Endodermal cell (in vitro differentiated cells): Measurements from ENCODE around the gene PSMA8. TPM values are rescaled to one million over a fixed set of nuclear protein-coding genes. Genes with fewer than 3 reads are reported as not detected.
"Not testable (repeated sequence)": the region's sequence is repeated elsewhere in the genome, so short reads cannot be mapped to it uniquely, and the experiment has no call there.

Experiments used
- DNase-seq: peaks from one replicate; pipeline ENCODE4 v3.0.0-alpha.2; 2017
- H3K27ac ChIP-seq: 2 replicates; pipeline ENCODE4 v1.5.1; 2013; ENCODE audit warnings: mild to moderate bottlenecking, low read depth, low read length, moderate library complexity
- H3K27me3 ChIP-seq: 2 replicates; pipeline ENCODE4 v1.6.1; 2013; ENCODE audit warnings: mild to moderate bottlenecking, low read length, moderate library complexity; ENCODE audit not compliant: insufficient read depth, control insufficient read depth, poor library complexity, severe bottlenecking
- H3K36me3 ChIP-seq: 2 replicates; pipeline ENCODE4 v1.7.0; 2013; ENCODE audit warnings: mild to moderate bottlenecking, low read length, moderate library complexity; ENCODE audit not compliant: control insufficient read depth, insufficient read depth
- H3K4me1 ChIP-seq: one replicate; pipeline ENCODE4 v1.7.0; 2013; ENCODE audit warnings: low read length; ENCODE audit not compliant: control insufficient read depth, insufficient read depth
- H3K4me3 ChIP-seq: 2 replicates; pipeline ENCODE4 v1.5.1; 2013; ENCODE audit warnings: mild to moderate bottlenecking, low read length, moderate library complexity
- H3K9ac ChIP-seq: 2 replicates; pipeline ENCODE4 v1.6.1; 2013; ENCODE audit warnings: mild to moderate bottlenecking, low read length, moderate library complexity; ENCODE audit not compliant: poor library complexity, severe bottlenecking; ENCODE audit errors: extremely low read depth
- H3K9me3 ChIP-seq: 2 replicates; pipeline ENCODE4 v1.6.1; 2013; ENCODE audit warnings: mild to moderate bottlenecking, low read length, moderate library complexity; ENCODE audit not compliant: control insufficient read depth
- H3K27ac Mint-ChIP-seq: 2 replicates; pipeline ENCODE4 v1.8.0; 2020; ENCODE audit warnings: mixed read lengths
- H3K27me3 Mint-ChIP-seq: 2 replicates; pipeline ENCODE4 v1.8.0; 2021; ENCODE audit warnings: mild to moderate bottlenecking, mixed read lengths; ENCODE audit not compliant: insufficient read depth
- H3K36me3 Mint-ChIP-seq: 2 replicates; pipeline ENCODE4 v1.8.0; 2020; ENCODE audit warnings: low read depth, mixed read lengths
- H3K4me1 Mint-ChIP-seq: 2 replicates; pipeline ENCODE4 v1.8.0; 2020; ENCODE audit warnings: mixed read lengths
- H3K4me3 Mint-ChIP-seq: 2 replicates; pipeline ENCODE4 v1.8.0; 2020; ENCODE audit warnings: mild to moderate bottlenecking, moderate library complexity, mixed read lengths
- H3K9me3 Mint-ChIP-seq: 2 replicates; pipeline ENCODE4 v1.8.0; 2020; ENCODE audit warnings: mild to moderate bottlenecking, mixed read lengths
- WGBS, 2 experiments: methylation state at CpG; one replicate each; pipeline versions ENCODE4 v1.1.5 to v1.1.7; 2013; ENCODE audit warnings: missing lambda C conversion rate in 2 of 2, mixed read lengths in 1 of 2; ENCODE audit not compliant: insufficient coverage in 1 of 2, insufficient read length in 1 of 2; 5-methylcytosine and 5-hydroxymethylcytosine counted together
- total RNA-seq, 2 donors: library from RNA; stranded (reverse); fragmentation: NEBNext Ultra II Directional in 1 of 2; extraction: Animal tissue kit (Norgen Biotek cat#: 25700) in 1 of 2; gene quantifications; 2 replicates in 1 of 2; 3 replicates in 1 of 2; pipeline ENCODE4 v1.2.1, GENCODE V29; 2021
- TF ChIP-seq, protein P1 (sequence below): fragments of 200-600 bp; sonication (generic); conservative IDR thresholded peaks from 2 replicates; pipeline ENCODE4 v1.5.0; 2021; ENCODE audit warnings: antibody characterized with exemption, mild to moderate bottlenecking

PSMA8 gene
- total RNA-seq, 2 donors from 2014 or later: not detected

- Histone ChIP-seq H3K9me3 (peaks cover 20% of the 10 kb centered on the region), H3K4me3 (no peak overlapping the region), H3K27ac (no peak overlapping the region), H3K36me3 (no peaks in the 10 kb centered on the region), H3K9ac (no peak overlapping the region), H3K27me3 (no peaks in the 10 kb centered on the region), H3K4me1 (no peaks in the 10 kb centered on the region)
- no peak for DNase-seq
- H3K9me3 Mint-ChIP-seq: peaks cover 20% of the 10 kb centered on the region
- no peak overlapping the region for H3K27ac Mint-ChIP-seq
- peaks cover 6% of the 10 kb centered on the region for H3K27me3 Mint-ChIP-seq
- H3K4me1 Mint-ChIP-seq: no peaks in the 10 kb centered on the region
- H3K36me3 Mint-ChIP-seq: no peaks in the 10 kb centered on the region
- TF ChIP-seq, protein P1, sequence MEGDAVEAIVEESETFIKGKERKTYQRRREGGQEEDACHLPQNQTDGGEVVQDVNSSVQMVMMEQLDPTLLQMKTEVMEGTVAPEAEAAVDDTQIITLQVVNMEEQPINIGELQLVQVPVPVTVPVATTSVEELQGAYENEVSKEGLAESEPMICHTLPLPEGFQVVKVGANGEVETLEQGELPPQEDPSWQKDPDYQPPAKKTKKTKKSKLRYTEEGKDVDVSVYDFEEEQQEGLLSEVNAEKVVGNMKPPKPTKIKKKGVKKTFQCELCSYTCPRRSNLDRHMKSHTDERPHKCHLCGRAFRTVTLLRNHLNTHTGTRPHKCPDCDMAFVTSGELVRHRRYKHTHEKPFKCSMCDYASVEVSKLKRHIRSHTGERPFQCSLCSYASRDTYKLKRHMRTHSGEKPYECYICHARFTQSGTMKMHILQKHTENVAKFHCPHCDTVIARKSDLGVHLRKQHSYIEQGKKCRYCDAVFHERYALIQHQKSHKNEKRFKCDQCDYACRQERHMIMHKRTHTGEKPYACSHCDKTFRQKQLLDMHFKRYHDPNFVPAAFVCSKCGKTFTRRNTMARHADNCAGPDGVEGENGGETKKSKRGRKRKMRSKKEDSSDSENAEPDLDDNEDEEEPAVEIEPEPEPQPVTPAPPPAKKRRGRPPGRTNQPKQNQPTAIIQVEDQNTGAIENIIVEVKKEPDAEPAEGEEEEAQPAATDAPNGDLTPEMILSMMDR: no peak
- no peak overlapping the region for H3K4me3 Mint-ChIP-seq
- WGBS, 2 experiments: 90 to 96% methylated on average over 1 of the region's 1 CpG
These were observed 12.2 kb upstream of the PSMA8 start for GRCh38 chr18:26121476-26121875.

- H3K4me1 ChIP-seq, H3K27me3 ChIP-seq, H3K36me3 ChIP-seq, H3K27ac Mint-ChIP-seq, H3K4me3 ChIP-seq, H3K36me3 Mint-ChIP-seq, H3K27ac ChIP-seq, DNase-seq, H3K27me3 Mint-ChIP-seq, H3K4me1 Mint-ChIP-seq, H3K9ac ChIP-seq, H3K4me3 Mint-ChIP-seq: not testable (repeated sequence)
- H3K9me3 ChIP-seq: peaks cover 20% of the 10 kb centered on the region
- WGBS, 2 experiments: 80 to 83% methylated on average over 1 to 2 of the region's 2 CpGs
- H3K9me3 Mint-ChIP-seq: peaks cover 20% of the 10 kb centered on the region
These were observed 11.7 kb upstream of the PSMA8 start for GRCh38 chr18:26121994-26122393.

DNA sequence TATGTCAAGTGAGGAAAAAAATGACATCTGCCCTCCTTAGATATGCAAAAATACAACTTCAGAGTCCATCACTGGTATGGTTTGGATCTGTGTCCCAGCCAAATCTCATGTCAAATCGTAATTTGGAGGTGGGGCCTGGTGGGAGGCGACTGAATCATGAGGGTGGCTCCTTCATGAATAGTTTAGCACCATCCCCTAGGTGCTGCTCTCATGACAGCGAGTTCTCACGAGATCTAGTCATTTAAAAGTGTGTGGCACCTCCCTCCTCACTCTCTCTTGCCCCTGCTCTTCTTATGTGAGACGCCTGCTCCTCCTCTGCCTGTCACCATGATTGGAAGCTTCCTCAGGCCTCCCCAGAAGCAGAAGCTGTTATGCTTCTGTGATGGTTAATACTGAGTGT, 5.9 kb upstream of the PSMA8 start:
- Histone ChIP-seq H3K27me3 (no peaks in the 10 kb centered on the region), H3K36me3 (no peaks in the 10 kb centered on the region), H3K4me3 (no peak overlapping the region), H3K9me3 (peaks cover 7% of the 10 kb centered on the region), H3K27ac (no peak overlapping the region), H3K4me1 (no peaks in the 10 kb centered on the region), H3K9ac (no peak overlapping the region)
- peaks cover 3% of the 10 kb centered on the region for H3K9me3 Mint-ChIP-seq
- H3K27ac Mint-ChIP-seq: no peak overlapping the region
- WGBS, 2 experiments: 83 to 87% methylated on average over 2 to 5 of the region's 5 CpGs
- no peak for DNase-seq
- peaks cover 5% of the 10 kb centered on the region for H3K27me3 Mint-ChIP-seq
- H3K4me3 Mint-ChIP-seq: no peak overlapping the region
- no peaks in the 10 kb centered on the region for H3K36me3 Mint-ChIP-seq
- H3K4me1 Mint-ChIP-seq: no peaks in the 10 kb centered on the region
- TF ChIP-seq, protein P1: no peak

DNA sequence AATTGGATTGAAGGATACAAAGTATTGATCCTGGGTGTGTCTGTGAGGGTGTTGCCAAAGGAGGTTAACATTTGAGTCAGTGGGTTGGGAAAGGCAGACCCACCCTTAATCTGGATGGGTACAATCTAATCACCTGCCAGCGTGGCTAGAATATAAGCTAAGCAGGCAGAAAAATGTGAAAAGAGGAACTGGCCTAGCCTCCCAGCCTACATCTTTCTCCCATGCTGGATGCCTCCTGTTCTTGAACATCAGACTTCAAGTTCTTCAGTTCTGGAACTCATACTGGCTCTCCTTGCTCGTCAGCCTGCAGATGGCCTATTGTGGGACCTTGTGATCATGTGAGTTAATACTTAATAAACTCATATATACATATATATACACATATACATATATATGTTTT, 5.5 kb upstream of the PSMA8 start:
- not testable (repeated sequence) for H3K4me3 Mint-ChIP-seq, H3K4me3 ChIP-seq, H3K27me3 Mint-ChIP-seq, H3K27ac ChIP-seq, H3K4me1 Mint-ChIP-seq, H3K36me3 ChIP-seq, H3K27ac Mint-ChIP-seq, H3K9me3 Mint-ChIP-seq, DNase-seq, H3K9me3 ChIP-seq, H3K4me1 ChIP-seq, H3K9ac ChIP-seq, H3K36me3 Mint-ChIP-seq, H3K27me3 ChIP-seq
- 80 to 86% methylated on average over 1 of the region's 2 CpGs for WGBS, 2 experiments
